ENCODE measurements around the gene SLC24A4.

DNA sequence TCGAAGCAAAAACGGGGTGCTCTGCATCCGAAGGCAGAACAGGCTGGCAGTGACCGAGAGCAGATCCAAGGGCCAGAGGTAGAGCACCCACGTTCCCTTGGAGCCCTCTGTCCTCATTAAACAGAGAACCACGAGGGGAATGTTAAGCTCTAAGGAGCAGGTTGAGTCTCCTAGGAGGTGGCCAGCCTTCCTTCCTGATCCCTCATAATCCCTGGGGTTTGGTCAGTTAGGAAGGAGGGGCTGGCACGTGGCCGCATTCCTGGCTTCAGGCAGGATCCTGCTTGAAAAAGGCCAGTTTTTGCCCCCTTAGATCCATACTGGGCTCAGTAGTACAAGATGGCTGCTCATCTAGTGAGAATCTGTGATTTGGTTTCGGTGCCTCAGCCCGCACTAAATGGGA, 57.2 kb downstream of the SLC24A4 start:
- TF ChIP-seq, protein P1, sequence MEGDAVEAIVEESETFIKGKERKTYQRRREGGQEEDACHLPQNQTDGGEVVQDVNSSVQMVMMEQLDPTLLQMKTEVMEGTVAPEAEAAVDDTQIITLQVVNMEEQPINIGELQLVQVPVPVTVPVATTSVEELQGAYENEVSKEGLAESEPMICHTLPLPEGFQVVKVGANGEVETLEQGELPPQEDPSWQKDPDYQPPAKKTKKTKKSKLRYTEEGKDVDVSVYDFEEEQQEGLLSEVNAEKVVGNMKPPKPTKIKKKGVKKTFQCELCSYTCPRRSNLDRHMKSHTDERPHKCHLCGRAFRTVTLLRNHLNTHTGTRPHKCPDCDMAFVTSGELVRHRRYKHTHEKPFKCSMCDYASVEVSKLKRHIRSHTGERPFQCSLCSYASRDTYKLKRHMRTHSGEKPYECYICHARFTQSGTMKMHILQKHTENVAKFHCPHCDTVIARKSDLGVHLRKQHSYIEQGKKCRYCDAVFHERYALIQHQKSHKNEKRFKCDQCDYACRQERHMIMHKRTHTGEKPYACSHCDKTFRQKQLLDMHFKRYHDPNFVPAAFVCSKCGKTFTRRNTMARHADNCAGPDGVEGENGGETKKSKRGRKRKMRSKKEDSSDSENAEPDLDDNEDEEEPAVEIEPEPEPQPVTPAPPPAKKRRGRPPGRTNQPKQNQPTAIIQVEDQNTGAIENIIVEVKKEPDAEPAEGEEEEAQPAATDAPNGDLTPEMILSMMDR (IDR thresholded peaks at IDR 0.05; ENCODE audit: insufficient read depth, low read length, poor library complexity, severe bottlenecking), result no peak
- TF ChIP-seq EZH2phosphoT487 (conservative IDR thresholded peaks at IDR 0.05; ENCODE audit: low read length), result no peak
